Measurements from ENCODE around the gene RPS17.
"Not testable (repeated sequence)": the region's sequence is repeated elsewhere in the genome, so short reads cannot be mapped to it uniquely, and the experiment has no call there.

Gene RPS17

GRCh38 chr15:82545478-82545877 lies 5.2 kb upstream of the RPS17 start:
- no peak for DNase-seq (ENCODE audit: low read depth)

DNA sequence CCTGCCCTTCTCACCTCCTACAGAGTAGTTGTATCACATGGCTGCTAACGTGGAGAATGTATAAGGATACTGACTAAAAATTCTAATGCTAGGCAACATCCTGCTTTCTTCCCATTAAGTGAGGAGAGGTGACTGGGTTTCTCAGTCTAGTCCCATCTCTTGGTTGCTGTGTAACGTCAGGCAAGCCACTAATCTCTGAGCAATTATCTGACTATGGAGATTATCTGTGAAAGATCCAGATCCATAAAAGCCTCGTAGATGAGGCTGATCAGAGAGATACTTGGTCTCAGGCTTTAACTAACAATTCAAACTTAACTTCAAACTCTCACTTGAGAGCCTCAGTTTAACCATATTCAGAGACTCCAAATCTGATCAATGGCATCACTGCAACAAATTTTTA lies 4.7 kb upstream of the RPS17 start:
- no peak for DNase-seq (ENCODE audit: low read depth)

- DNase-seq (ENCODE audit: low read depth), result no peak
These were observed 4.2 kb upstream of the RPS17 start for GRCh38 chr15:82544431-82544830.

DNA sequence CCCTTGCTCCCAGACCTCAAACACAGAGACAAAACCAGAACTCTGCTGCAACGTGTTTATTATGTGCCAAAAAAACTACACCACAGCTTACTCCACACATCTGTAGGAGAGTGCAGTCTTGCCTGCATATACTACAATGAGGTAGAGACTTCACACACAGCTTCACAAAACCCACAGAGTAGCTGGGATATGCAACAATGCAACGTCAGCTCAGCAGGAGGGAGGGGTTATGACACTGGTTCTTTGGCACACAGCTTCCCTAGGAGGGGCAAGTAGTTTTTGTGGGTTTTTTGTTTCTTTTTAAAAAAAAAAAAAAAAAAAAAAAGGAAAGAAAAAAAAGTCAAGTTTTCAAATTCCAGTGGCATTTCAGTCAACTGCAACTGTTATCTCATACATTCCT lies 2.9 kb upstream of the RPS17 start:
- peak; percentile 50 for DNase-seq (ENCODE audit: low read depth)

- DNase-seq (ENCODE audit: low read depth), result no peak
These were observed 751 bp upstream of the RPS17 start for GRCh38 chr15:82540984-82541431.

DNA sequence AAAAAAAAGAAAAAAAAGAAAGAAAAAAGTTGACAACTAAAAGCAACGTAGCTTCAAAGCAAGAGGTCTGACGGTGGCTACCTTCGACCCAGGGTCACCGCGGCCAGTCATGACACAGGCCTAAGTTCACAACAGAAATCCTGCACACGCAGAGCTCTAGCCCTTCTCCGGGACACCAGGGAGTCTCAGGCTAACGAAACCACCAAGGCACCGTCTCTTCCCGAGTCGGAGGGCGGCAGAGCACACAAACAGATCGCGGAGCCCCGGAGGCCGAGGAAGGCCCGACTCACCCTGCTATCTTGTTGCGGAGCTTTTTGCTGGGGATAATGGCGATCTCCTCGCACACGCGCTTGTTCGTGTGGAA lies 584 bp downstream of the RPS17 start:
- no peak for DNase-seq (ENCODE audit: low read depth)

GRCh38 chr15:82538961-82539690 lies 1.1 kb downstream of the RPS17 start:
- DNase-seq (ENCODE audit: low read depth), result no peak

DNA sequence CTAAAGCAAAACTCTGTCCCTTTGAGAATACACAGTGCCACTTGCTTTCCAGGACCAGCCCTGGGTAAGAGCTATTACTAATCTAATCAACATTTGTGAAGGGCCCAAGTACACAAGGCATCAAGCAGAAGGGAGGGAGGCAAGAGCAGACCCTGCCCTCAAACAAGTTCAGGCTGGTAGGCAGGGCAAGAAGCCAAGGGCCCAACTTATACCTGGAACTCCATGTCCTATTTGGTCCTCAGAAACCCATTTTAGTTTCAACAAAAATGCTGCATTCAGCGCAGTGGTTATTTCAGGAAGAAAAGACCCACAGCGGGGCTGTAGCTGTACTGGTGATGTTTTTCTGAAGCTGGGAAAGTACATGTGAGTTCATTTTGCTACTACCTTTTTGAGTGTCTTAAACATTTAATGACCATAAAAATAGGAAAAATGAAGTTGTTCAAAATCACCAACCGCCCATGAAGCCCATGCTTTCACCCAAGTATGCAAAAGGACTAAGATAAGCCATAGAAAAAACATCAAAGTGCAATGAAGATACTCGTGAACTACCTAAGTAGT lies 2.8 kb downstream of the RPS17 start:
- DNase-seq (ENCODE audit: low read depth), result no peak

- no peak for DNase-seq (ENCODE audit: low read depth)
These were observed 3.6 kb downstream of the RPS17 start for GRCh38 chr15:82536409-82537350.

- no peak for DNase-seq (ENCODE audit: low read depth)
These were observed 4.5 kb downstream of the RPS17 start for GRCh38 chr15:82535566-82536408.

GRCh38 chr15:82535151-82535550 lies 5.1 kb downstream of the RPS17 start:
- not testable (repeated sequence) for DNase-seq (ENCODE audit: low read depth)

DNA sequence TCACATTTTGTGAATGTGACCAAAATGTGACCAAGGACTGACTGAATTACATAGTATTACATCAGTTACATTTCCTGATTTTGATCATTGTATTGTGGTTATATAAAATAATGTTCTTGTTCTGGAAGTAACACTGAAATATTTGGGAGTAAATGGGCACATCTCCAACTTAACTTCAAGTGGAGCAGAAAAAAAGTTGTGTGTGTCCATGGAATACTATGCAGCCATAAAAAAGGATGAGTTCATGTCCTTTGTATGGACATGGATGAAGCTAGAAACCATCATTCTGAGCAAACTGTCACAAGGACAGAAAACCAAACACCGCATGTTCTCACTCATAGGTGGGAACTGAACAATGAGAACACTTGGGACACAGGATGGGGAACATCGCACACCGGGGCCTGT lies 5.8 kb downstream of the RPS17 start:
- DNase-seq (ENCODE audit: low read depth), result not testable (repeated sequence)

DNA sequence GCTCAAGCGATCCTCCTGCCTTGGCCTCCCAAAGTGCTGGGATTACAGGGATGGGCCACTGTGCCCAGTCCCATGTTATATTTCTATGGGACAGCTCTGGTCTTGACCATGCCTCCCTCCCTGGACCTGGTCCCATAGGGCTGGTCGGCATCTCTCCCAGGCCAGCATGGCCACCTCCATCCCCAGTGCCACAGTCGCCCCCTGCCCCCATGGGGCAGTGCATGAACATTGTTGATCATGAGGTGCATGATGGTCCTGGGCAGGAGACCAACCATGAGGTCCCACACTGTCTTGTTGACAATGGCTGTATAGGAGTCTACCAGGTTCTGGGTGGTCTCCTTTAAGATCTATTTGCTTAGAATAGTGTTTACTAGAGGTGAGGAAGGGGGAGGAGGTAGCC lies 6.5 kb downstream of the RPS17 start:
- DNase-seq (ENCODE audit: low read depth), result no peak

GRCh38 chr15:82532991-82533481 lies 7.2 kb downstream of the RPS17 start:
- DNase-seq (ENCODE audit: low read depth), result no peak

- no peak for DNase-seq (ENCODE audit: low read depth)
These were observed 7.8 kb downstream of the RPS17 start for GRCh38 chr15:82532383-82532990.

- no peak for DNase-seq (ENCODE audit: low read depth)
These were observed 8.5 kb downstream of the RPS17 start for GRCh38 chr15:82531496-82532382.

DNA sequence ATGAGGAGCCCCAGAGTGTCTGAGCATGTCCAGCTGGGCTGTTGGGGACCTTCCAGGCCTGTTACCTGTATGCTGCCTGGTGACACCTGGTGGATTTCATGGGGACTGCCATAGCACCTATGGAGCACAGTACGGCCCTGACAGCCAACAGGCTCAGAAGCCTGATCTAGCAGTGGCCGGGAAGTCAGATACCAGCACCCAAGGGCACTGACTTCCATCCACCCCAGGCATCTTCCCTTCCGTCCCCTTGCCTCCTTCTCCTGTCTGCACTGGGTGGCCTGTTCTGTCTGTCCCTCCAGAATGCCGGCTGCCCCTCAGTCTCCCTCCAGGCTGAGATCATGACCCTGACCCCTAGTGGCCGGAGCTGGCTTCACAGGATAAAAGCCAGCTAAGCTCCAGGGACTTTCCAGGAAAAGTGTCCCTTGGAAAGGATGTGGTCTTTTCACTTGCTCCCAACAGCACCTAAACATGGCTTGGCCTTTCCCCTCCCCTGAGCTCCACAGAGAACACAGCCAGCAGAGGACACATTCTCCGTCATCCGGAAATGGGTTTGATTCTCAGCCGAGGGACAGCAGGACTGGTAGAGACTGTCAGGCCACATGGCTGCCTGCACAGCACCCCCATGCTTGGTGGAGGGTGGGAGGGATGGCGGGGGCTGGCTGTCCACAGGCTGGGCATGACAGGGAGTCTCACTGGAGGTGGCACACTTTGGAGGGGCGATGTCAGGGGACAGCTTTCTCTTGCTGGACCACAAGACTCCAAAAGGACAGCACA lies 9.5 kb downstream of the RPS17 start:
- DNase-seq (ENCODE audit: low read depth), result no peak

DNA sequence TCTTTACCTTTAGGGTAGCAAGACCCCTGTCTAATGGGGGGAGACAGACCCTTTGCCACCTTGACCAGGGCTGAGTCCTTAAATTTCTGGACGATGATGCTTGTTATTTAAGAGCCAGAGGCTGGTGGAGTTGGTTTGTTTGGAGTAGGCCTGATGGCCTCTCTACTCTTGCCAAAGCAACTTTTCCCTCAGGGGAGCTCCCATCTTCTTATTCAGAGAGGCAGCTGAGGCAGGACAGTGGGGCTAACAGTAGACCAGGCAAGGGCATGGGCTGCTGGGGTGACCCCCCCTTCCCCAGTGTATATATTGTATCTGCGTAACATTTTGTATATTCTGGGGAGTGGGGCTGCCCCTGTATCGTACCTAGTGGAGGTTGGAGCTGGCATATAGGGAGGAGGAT lies 10.3 kb downstream of the RPS17 start:
- no peak for DNase-seq (ENCODE audit: low read depth)

DNA sequence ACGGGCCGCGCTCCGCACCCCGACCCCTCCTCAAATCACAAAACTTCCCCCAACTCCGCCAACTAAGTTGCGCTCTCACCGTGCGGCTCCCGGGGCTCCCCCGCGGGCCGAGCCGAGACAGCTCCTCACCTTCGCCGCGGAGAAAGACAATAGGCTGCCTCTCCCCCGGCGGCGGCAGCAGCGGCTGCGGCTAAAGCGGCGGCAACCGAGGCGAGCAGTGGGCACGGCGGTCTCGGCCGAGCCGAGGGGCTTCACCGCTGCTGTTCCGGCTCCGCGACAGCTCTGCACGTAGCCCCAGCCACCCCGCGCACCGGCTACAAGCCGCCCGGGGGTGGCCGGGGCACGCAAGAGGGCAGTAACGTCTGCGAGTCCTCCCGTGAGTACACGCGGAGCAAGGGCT lies 26.7 kb downstream of the RPS17 start:
- DNase-seq (ENCODE audit: low read depth), result not testable (repeated sequence)

DNA sequence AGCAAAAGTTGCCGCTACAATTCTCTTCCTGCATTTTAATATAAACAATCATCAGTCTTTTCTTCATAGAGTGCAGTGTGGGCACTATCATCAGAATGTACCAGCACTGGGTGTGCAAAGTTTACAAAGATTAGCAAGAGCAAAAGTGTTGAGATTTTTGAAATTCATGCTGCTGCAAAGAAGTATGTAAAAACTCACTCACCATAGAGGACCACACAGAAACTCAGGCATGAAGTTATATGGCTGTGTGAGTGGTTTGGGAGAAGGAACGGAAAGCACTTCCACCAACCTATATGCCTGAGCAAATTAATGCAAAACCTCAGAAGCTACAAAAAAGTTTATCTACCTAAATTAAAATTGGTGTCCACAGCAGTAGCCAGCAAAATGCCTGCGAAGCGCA lies 32.6 kb downstream of the RPS17 start:
- not testable (repeated sequence) for DNase-seq (ENCODE audit: low read depth)

All from GM04503 (cell line).